ENCODE measurements around the gene SLC30A1.
"Not testable (repeated sequence)": the region's sequence is repeated elsewhere in the genome, so short reads cannot be mapped to it uniquely, and the experiment has no call there.

The SLC30A1 gene

GRCh38 chr1:211583011-211583992, 4.3 kb upstream of the SLC30A1 start:
- DNase-seq (ENCODE audit: low read depth), result no peak

DNA sequence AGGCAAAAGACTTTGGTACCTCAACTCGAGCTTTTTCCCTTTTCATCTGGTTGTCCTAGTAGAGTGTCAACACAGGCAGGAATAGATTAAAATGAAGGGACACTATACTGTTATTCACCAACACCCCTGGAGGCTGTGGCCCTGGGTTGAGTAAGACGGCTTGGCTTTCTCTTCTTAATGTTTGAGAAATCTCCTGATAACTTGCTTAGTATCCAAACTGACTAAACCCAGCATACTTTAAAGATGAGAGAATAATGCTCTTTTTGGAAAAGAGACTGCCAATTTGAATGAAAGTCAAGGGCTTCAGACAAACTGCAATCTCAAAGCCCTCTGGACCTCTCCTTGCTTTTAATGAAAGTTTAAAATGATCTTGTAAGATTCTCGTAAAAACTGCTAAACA, 2.6 kb upstream of the SLC30A1 start:
- DNase-seq (ENCODE audit: low read depth), result no peak

DNA sequence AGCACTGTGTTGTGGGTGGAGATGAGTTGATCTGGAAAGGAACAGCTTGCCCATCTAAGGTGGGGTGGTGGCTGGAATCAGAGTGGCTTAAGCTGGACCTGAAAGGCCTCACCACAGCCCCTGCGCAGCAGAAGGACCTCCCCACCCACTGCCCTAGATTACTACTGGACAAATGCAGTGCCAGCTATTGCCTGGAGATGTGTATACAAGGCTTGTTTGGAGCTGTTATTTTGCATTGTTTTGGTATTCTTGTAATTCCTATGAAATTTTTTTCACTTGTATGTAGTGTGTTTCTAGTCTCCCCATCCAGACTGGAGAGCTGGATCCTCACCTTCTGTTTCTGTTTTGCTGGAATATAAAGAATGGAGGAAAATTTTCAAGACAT, 1.3 kb upstream of the SLC30A1 start:
- DNase-seq (ENCODE audit: low read depth), result no peak

- no peak for DNase-seq (ENCODE audit: low read depth)
These were observed 710 bp upstream of the SLC30A1 start for GRCh38 chr1:211579440-211580302.

GRCh38 chr1:211577819-211578639, 932 bp downstream of the SLC30A1 start:
- DNase-seq (ENCODE audit: low read depth), result no peak

DNA sequence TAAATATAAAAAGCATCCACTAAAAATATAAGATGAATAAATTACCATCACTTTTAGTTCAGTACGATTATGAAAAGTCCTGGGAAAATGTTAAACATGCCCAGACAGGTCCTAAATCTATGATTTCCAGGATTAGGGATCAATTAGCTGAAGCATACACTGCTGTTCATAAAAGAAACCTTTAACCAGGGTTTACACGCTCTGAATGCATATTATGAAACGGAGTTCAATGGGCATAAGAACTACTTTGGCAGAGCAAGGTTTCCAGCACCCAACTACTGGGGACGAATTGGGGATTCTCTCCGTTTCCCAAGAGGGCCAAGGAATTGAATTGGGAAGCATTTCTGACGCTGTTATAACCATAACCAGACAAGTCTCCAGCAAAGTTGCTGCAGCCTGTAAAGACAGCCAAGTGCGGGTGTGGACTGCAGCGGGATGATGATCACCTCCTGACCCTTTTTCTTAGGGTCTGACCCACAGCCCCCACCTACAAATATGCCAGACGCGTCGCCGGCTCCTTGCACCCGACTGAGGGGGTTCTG, 1.6 kb downstream of the SLC30A1 start:
- no peak for DNase-seq (ENCODE audit: low read depth)

DNA sequence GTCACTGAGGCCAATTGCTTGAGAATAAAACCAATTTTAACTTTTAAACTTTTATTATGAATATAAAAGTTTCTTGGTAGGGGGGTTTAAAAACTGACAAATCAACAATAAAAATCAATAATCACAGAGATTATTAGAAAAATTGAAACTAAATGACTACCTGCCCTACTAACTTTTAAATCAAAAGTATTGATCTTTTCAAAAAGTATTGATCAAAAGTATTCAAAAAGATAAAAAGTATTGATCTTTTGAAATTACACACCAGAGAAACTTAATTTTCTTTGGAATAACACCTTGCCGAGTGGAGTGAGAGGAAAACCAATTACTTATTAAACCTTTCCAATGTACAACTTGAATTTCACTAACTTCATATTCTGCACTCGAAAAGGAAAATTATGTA, 2.2 kb downstream of the SLC30A1 start:
- no peak for DNase-seq (ENCODE audit: low read depth)

GRCh38 chr1:211574705-211575104, 4.3 kb downstream of the SLC30A1 start:
- DNase-seq (ENCODE audit: low read depth), result no peak

DNA sequence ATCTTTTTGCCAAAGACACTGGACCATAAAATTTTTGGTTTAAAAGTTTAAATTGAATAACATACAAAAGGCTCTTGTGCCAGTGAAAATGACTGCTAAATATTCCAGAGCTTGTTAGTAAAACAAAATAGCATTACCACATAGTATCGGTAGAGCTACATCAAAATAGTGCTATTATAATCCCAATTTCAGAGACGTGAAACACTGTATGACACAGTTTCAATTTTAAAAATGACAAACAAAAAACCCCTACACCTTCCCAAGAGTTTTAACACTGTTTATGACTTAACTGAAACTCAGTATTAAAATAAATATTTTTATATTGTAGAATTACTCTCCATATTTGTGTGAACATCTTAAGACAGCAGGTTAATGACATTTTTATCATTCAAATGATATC, 7.0 kb downstream of the SLC30A1 start:
- DNase-seq (ENCODE audit: low read depth), result no peak

- DNase-seq (ENCODE audit: low read depth), result not testable (repeated sequence)
These were observed 8.6 kb downstream of the SLC30A1 start for GRCh38 chr1:211570378-211570777.

- DNase-seq (ENCODE audit: low read depth), result no peak
These were observed 12.4 kb downstream of the SLC30A1 start for GRCh38 chr1:211566431-211567025.

GRCh38 chr1:211564084-211564483, 14.9 kb downstream of the SLC30A1 start:
- no peak for DNase-seq (ENCODE audit: low read depth)

GRCh38 chr1:211559222-211560010, 19.5 kb downstream of the SLC30A1 start:
- DNase-seq (ENCODE audit: low read depth), result no peak

DNA sequence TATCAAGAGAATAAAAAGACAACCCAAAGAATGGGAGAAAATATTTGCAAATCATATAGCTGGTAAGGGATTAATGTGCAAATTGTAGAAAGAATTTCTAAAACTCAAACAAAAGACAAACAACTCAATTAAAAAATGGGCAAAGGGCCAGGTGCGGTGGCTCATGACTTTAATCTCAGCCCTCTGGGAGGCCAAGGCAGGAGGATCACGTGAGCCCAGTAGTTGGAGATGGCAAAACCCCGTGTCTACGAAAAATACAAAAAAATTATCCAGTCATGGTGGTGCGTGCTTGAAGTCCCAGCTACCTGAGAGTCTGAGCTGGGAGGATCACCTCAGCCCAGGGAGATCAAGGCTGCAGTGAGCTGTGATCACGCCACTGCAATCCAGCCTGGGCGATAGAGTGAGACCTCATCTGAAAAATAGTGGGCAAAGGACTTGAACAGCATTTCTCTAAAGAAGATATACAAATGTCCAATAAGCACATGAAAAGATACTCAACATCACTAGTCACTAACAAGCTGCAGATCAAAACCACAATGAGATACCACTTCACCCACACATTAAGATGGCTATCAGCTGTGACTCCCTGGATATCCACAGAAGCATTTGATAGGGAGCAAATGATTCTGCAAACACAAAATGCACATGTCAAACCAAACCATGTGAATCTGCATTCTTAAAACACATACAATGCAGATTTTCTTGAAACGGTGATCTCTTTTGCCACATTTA, 20.9 kb downstream of the SLC30A1 start:
- DNase-seq (ENCODE audit: low read depth), result no peak

GRCh38 chr1:211553549-211553948, 25.4 kb downstream of the SLC30A1 start:
- DNase-seq (ENCODE audit: low read depth), result no peak

DNA sequence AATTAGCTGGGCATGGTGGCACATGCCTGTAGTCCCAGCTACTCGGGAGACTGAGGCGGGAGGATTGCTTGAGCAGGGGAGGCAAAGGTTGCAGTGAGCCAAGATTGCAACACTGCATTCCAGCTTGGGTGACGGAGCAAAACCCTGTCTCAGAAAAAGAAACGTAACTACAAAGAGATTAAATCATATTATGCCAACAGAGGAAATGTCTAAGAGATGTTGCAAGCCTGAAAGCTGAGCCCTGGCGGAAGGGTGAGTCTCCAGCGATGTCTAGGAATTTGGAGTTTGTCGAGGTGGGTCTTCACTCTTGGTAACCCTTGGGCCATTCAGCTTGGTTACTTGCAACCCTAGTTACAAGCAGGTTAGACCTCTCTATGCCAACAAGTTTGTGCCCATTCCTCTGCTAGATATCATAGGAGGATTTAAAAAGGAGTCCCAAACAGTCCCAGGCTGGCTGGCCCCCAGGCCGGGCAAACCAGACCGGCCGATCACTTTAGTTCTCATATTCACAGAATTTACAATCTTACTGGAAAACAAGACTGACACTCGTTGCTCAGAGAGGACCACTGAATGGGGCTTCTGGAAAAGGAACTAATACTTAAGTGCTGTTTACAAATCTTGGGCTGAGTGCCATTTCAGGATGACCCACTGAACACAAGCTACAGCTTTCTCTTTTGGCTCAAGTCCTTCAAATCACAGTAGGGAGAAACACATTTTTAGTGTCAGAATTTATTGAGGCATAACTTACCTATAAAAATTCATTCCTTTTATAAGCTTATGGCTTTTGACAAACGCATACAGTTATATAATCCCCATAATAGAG, 27.1 kb downstream of the SLC30A1 start:
- peak; percentile 17 for DNase-seq (ENCODE audit: low read depth)

DNA sequence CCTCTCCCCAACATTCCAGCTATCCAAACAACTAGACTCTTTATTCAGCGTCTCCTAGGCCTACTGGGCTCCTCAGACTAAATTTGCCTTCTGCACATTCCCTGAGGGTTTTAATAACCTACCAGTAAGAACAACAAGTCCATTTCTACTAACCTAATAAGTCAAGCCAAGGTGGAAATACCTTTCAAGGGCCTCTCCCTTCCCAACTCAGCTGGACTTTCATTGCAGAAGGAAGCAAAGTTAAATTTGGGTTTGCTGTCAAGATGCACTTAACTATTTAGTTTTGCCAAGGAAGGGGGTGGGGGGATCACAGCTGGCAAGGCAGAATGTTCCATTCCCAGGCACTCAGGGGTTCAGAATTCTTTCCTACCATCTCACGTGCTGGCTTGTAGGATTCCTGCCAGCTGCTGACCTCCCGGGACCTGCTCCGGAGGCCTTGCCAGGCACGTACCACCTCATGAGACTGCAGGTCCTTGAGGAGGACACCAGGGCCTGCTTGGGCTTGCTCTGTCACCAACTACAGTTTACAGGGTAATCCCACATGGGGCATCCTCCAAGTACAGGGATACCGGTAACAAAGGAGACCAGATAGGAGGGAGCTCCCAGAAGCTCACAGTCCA, 29.8 kb downstream of the SLC30A1 start:
- no peak for DNase-seq (ENCODE audit: low read depth)

GRCh38 chr1:211548321-211549091, 30.5 kb downstream of the SLC30A1 start:
- no peak for DNase-seq (ENCODE audit: low read depth)
